CD4-positive, alpha-beta T cell treated with Interleukin-2 at 100 ng/mL for 4 hours (primary cell): ENCODE data around the gene UBL4B.

Source experiments
- DNase-seq: peaks from one replicate; pipeline ENCODE4 v3.0.0-alpha.2; 2020; ENCODE audit warnings: low spot score

UBL4B gene

DNA sequence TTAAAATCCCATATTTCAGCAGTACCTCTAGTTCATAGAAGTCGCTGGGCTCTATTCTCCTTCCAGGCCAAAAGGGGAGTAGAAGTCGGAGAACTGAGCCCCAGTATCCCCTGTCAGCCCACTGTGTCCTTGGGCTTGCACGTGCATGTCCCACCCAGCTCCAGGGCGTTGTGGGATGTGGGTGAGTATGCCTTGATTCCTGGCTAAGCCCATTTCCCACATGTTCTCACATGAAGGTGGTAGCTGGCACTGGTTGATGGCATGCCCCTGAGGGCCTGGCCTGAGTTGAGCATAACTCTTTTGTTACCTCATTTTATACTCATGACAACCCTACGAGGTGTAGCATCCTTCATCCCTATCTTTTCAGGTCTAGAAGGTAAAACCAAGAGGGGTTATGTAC, 46.0 kb downstream of the UBL4B start:
- DNase-seq, result no peak

DNA sequence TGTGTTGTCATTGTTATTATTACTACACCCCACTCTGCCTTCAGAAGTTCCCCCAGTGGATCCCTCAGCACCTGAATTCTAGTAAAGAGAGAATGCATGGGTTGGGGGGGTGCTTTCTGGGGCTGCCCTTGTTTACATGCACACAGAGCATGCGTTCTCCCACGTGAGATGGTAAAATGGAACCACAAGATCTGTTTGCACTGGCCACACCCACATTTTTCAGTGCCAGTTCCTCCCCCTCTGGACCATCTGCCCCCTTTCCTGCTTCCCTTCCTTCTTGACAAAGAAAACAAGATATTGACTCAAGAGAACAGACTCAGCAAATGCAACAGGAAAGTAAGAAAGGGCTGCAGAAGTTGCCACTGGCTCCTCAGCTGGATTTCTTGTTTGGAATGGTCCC, 46.9 kb downstream of the UBL4B start:
- no peak for DNase-seq

DNA sequence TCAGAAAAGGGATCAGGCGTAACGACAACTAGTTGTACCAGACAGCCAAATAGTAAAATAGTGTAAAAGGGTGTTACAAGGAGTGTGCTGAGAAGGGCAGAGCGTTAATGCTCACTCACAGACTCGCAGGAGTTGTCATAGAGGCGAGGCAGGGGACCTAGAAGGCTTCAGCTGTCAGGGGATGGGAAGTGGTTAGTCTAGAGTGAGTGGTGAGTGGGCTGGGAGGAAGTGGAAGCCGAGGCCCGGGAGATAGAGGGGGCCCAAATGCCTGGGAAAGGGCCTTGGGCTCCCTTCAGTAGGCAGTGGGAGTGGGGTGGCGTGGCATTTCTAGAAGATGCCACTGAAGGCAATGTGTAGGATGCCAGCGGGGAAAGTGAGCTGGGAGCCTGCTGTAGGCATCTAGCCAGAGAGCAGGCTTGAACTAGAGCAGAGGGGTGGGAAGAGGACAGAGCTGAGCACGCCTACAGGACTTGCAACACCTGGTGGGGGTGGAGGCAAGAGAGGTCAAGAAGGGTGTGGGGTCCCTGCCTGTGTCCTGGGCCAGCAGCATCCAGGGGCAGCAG, 48.4 kb downstream of the UBL4B start:
- DNase-seq, result no peak

DNA sequence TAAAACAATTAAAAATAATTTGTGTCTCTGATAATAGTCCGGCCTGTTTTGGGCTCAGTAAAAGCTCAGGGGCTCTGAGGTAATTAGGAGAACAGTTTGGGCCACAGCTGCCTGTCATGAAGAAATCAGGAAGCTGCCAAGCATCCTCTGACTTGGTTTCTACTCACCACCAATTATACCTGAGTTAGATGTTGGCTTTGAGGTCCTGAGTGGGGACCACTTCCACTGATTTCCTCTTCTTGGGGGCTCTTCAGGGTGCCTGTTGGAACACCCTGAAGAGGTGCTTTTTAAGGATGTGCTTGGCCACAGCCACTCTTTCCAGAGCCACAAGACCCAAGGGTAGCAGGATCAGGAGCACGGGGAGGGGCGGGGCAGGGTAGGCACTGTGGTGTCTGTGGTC, 48.9 kb downstream of the UBL4B start:
- DNase-seq, result no peak

DNA sequence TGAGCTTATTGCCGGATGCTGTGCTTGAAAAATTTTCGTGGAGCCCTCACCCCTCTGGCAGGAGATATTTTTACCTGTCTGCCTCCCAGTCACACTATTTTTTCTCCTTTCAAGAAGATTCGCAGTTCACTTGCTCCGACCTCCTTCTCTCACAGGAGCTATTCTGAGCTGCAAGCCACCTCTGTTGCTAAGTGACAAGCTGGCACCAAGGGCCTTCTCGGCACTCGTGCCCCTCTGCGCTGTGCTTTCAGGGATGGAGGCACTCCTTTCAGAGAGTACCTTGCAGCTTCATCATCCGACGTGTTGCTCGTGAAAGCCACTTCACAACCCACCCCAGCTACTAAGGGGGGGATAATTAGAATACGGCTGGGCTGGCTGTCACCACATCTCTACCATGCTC, 49.6 kb downstream of the UBL4B start:
- no peak for DNase-seq
